RKO (cell line): ENCODE results near the gene FAM72B.
"Not testable (repeated sequence)": the region's sequence is repeated elsewhere in the genome, so short reads cannot be mapped to it uniquely, and the experiment has no call there.

Experiments used
- DNase-seq: peaks from one replicate; pipeline ENCODE4 v3.0.0-alpha.2; 2016; ENCODE audit warnings: low spot score

The FAM72B gene

GRCh38 chr1:121152788-121153187 lies 31.4 kb downstream of the FAM72B start:
- not testable (repeated sequence) for DNase-seq

GRCh38 chr1:121151294-121151693 lies 32.8 kb downstream of the FAM72B start:
- not testable (repeated sequence) for DNase-seq

DNA sequence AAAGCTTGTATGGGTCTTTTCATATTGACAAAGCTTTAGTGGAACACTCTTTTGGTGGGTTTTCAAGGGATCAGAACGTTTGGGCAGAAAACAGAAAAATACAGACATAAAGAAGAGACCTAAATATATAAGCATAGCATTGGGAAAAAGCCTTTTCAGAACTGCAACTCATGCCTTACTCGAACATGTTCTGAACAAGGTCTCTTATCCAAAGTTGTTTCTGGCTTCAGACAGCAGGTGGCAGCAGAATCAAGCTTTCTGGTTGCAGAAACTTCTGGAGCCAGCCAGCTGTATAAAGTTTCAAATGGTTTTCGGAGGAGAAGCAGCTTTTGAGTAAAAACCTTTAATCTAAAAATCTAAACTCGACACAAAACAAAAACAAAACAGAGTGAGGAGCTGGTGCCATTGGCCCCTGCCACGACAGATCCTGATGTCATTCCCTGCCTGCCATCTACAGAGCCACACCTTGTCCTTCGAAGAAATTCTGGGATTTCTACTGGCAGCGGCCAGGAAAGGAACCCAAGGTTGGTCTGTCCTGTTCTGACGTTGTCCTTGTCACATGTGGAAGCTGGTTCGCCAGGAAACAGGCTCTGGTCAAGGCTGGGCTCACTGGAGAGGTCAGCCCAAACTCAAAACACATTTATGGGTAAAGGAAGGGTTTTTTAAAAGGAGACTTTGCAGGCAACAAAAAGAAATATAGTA lies 35.5 kb downstream of the FAM72B start:
- DNase-seq = not testable (repeated sequence)

DNA sequence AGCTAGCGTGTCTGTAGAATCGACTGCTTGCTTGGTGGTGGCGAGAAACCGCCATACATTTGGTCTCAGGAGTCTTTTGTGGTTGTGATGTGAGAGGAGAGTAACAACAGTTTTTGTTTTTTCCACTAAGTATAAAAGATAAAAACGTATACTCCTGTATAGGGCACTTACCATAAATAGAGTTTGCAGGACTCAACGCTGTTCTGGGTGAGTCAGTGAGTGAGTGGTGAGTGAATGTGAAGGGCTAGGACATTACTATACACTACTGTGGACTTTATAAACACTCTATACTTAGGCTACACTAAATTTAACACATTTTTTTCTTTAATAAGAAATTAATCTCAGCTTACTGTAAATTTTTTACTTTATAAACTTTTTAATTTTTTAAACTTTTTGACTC lies 43.7 kb downstream of the FAM72B start:
- not testable (repeated sequence) for DNase-seq

DNA sequence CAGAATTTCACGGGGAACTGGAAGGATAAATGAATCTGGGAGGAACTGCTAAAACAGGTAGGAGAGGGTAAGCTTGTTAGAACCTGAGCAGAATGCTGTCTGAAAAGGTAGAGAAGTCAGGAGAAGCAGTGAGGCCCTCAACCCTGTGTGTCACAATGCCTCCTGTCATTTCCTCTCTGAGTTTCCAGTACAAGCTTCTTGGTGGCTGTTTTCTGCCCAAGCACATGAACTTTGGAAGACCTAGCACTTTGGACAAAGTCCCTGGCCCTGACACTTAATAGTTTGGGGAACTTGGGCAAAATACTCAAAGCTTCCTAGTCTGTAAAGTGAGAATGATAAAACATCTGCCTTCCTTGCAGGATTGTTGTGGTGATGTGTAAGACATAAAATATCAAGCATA lies 52.6 kb downstream of the FAM72B start:
- DNase-seq = not testable (repeated sequence)

GRCh38 chr1:121118480-121118824 lies 65.7 kb downstream of the FAM72B start:
- DNase-seq = not testable (repeated sequence)
